ENCODE results near the gene ATP1A4.

- no peak for TF ChIP-seq POLR2AphosphoS5 (IDR thresholded peaks at IDR 0.05; ENCODE audit: low read depth, low read length)
- TF ChIP-seq REST (IDR thresholded peaks at IDR 0.05; ENCODE audit: insufficient read depth in 1 of 2, low read depth in 2 of 2, low read length in 2 of 2), result no peak
- TF ChIP-seq SIN3A (IDR thresholded peaks at IDR 0.05; ENCODE audit: borderline replicate concordance, insufficient read depth, low read length), result no peak
These were observed 27.3 kb downstream of the ATP1A4 start for GRCh38 chr1:160178731-160179130.
